SK-N-SH (cell line): Measurements from ENCODE around the gene CCDC88C.

ENCODE experiments used
- EP300 ChIP-seq, 2 experiments: IDR thresholded peaks; 2 replicates each; pipeline versions ENCODE4 v1.4.0 to v1.6.1; 2012; ENCODE audit warnings: borderline replicate concordance in 1 of 2, low read depth in 1 of 2, low read length in 1 of 2
- EZH2phosphoT487 ChIP-seq: fragments of 200-600 bp; sonication (generic); IDR thresholded peaks from 2 replicates; pipeline ENCODE4 v1.6.1; 2017; ENCODE audit warnings: low read depth, mixed run types, mild to moderate bottlenecking, antibody characterized with exemption, moderate library complexity, borderline replicate concordance
- JUND ChIP-seq: IDR thresholded peaks from 2 replicates; pipeline ENCODE4 v1.4.0; 2012
- RAD21 ChIP-seq: IDR thresholded peaks from 2 replicates; pipeline ENCODE4 v1.6.1; 2012; ENCODE audit warnings: mild to moderate bottlenecking, low read length
- RCOR1 ChIP-seq: fragments of 150-350 bp; IDR thresholded peaks from 2 replicates; pipeline ENCODE4 v1.6.1; 2017; ENCODE audit warnings: antibody characterized with exemption, low read length
- TF ChIP-seq, protein P1 (sequence below): fragments of 200-600 bp; sonication (generic); IDR thresholded peaks from 2 replicates; pipeline ENCODE4 v1.6.1; 2017; ENCODE audit warnings: antibody characterized with exemption, mild to moderate bottlenecking, moderate library complexity

DNA sequence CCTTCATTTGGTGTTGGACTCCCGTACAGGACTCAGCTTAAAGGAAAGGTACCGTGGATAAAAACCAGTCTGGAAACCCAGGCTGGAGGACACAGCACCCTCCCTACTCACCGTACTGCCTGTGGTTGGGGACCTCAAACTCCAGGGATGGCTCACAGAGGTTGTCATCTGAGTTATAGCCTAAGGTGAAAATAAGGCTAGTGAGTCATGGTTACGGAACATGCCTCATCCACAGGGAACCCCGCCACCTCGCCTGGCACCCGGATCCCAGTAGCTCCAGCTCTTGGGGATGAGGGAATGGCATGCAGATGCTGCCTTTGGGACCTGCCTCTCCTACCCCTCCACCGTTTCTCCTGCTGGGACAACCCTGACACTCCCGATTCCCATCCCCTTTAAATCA is 136.3 kb downstream of the CCDC88C start:
- TF ChIP-seq, protein P1, sequence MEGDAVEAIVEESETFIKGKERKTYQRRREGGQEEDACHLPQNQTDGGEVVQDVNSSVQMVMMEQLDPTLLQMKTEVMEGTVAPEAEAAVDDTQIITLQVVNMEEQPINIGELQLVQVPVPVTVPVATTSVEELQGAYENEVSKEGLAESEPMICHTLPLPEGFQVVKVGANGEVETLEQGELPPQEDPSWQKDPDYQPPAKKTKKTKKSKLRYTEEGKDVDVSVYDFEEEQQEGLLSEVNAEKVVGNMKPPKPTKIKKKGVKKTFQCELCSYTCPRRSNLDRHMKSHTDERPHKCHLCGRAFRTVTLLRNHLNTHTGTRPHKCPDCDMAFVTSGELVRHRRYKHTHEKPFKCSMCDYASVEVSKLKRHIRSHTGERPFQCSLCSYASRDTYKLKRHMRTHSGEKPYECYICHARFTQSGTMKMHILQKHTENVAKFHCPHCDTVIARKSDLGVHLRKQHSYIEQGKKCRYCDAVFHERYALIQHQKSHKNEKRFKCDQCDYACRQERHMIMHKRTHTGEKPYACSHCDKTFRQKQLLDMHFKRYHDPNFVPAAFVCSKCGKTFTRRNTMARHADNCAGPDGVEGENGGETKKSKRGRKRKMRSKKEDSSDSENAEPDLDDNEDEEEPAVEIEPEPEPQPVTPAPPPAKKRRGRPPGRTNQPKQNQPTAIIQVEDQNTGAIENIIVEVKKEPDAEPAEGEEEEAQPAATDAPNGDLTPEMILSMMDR = no peak
- no peak for TF ChIP-seq RAD21
- TF ChIP-seq RCOR1 = no peak
- TF ChIP-seq EZH2phosphoT487 = no peak
- no peak for TF ChIP-seq JUND
- TF ChIP-seq EP300 (IDR thresholded peaks at IDR 0.05; ENCODE audit: borderline replicate concordance in 1 of 2, low read depth in 1 of 2, low read length in 1 of 2) = no peak
